GM12872 (cell line): ENCODE measurements around the gene KYAT1.

Experiments used
- TF ChIP-seq, protein P1 (sequence below): IDR thresholded peaks from 3 replicates; pipeline ENCODE4 v1.5.1; 2011; ENCODE audit warnings: low read depth, mild to moderate bottlenecking, low read length, moderate library complexity; ENCODE audit not compliant: insufficient read depth

The KYAT1 gene

DNA sequence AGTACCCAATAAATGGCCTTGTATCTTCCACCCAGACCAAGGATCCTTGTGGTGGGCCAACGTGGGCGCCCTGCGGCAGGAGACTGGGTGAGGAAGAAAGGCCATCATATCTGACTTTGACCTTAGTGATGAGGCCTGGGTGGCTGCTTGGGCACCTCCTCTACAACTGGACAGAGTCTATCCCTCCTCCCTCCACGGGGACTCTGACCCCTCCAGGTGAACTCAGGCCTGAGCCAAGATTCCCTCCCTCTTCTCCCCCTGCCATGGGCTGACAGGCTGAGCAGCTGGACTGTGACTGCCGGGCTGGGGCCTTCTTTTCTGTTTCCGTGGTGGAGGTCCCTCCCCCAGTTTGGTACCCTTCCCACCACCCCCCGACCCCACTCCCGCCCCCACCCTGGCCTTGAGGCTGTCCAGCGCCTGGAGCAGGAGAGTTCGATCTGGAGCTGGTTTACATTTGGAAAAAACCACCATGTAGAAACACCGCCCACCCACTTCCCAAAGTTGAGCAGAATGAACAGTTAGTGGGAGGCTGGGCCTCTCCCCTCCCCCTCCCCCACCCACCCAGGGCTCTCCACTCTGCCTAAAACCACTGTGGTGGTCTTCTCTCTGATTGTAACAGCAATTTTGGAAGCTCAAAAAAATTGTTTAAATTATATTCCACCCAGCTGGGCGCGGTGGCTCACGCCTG, 37.8 kb upstream of the KYAT1 start:
- TF ChIP-seq, protein P1, sequence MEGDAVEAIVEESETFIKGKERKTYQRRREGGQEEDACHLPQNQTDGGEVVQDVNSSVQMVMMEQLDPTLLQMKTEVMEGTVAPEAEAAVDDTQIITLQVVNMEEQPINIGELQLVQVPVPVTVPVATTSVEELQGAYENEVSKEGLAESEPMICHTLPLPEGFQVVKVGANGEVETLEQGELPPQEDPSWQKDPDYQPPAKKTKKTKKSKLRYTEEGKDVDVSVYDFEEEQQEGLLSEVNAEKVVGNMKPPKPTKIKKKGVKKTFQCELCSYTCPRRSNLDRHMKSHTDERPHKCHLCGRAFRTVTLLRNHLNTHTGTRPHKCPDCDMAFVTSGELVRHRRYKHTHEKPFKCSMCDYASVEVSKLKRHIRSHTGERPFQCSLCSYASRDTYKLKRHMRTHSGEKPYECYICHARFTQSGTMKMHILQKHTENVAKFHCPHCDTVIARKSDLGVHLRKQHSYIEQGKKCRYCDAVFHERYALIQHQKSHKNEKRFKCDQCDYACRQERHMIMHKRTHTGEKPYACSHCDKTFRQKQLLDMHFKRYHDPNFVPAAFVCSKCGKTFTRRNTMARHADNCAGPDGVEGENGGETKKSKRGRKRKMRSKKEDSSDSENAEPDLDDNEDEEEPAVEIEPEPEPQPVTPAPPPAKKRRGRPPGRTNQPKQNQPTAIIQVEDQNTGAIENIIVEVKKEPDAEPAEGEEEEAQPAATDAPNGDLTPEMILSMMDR: no peak

DNA sequence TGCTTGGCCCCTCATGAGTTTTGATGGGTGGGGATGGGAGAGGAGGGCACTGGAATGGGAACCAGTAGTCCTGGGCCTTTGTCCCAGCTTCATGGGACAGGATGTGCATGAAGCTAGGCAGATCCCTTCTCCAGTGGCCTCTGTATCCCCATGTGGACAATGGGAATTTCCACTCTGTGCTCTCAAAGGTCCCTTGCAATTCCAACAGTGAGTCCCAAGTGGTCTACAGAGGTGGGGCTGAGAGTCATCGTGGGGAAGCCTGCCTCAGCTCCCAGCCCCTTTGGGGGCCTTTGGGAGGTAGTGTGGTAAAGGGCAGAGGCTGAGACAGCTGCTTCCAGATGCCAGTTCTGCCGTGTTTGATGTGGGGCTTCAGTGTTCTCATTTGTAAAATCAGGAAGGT, 37.2 kb upstream of the KYAT1 start:
- TF ChIP-seq, protein P1: no peak

DNA sequence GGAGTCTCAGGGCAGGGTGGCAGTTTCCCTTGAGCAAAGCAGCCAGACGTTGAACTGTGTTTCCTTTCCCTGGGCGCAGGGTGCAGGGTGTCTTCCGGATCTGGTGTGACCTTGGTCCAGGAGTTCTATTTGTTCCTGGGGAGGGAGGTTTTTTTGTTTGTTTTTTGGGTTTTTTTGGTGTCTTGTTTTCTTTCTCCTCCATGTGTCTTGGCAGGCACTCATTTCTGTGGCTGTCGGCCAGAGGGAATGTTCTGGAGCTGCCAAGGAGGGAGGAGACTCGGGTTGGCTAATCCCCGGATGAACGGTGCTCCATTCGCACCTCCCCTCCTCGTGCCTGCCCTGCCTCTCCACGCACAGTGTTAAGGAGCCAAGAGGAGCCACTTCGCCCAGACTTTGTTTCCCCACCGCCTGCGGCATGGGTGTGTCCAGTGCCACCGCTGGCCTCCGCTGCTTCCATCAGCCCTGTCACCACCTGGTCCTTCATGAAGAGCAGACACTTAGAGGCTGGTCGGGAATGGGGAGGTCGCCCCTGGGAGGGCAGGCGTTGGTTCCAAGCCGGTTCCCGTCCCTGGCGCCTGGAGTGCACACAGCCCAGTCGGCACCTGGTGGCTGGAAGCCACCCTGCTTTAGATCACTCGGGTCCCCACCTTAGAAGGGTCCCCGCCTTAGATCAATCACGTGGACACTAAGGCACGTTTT, 35.5 kb upstream of the KYAT1 start:
- TF ChIP-seq, protein P1: no peak

DNA sequence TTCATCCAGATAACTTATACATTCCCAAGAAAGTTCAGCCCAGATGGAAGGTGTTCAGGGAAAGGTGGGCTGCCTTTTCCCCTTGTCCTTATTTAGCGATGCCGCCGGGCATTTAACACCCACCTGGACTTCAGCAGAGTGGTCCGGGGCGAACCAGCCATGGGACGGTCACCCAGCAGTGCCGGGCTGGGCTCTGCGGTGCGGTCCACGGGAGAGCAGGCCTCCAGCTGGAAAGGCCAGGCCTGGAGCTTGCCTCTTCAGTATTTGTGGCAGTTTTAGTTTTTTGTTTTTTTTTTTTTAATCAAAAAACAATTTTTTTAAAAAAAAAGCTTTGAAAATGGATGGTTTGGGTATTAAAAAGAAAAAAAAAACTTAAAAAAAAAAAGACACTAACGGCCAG, 35.0 kb upstream of the KYAT1 start:
- TF ChIP-seq, protein P1: no peak

DNA sequence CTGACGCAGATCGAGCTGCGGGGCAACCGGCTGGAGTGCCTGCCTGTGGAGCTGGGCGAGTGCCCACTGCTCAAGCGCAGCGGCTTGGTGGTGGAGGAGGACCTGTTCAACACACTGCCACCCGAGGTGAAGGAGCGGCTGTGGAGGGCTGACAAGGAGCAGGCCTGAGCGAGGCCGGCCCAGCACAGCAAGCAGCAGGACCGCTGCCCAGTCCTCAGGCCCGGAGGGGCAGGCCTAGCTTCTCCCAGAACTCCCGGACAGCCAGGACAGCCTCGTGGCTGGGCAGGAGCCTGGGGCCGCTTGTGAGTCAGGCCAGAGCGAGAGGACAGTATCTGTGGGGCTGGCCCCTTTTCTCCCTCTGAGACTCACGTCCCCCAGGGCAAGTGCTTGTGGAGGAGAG, 34.5 kb upstream of the KYAT1 start:
- TF ChIP-seq, protein P1: no peak

DNA sequence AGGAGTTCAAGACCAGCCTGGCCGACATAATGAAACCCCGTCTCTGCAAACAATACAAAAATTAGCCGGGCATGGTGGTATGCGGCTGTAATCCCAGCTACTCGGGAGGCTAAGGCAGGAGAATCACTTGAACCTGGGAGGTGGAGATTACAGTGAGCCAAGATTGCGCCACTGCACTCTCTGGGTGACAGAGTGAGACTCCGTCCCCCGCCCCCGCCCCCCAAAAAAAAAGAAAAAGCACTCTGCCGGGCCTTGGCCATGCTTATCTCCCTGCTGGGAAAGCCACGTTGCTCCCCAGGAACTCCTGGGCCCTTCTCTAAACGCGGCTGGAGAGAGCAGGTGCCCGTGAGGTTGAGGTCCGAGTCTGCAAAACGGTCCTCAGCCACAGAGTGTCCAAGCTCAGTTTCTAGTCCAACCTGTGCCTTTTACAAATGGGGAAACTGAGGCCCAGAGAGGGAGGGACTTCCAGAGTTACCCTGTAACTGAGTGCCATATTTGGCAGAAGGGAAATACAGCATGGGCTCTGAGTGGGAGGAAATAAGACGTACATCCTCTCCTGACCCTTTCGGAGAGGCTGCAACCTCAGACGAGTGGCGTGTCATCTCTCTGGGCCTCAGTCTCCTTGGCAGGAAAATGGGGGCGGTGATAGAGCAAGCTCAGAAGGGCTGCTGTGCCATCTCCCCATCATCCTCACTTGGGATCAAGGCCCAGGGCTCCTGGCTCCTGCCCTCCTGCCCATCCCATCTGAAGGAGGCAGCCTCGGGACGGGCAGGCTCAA, 32.4 kb upstream of the KYAT1 start:
- TF ChIP-seq, protein P1: no peak

DNA sequence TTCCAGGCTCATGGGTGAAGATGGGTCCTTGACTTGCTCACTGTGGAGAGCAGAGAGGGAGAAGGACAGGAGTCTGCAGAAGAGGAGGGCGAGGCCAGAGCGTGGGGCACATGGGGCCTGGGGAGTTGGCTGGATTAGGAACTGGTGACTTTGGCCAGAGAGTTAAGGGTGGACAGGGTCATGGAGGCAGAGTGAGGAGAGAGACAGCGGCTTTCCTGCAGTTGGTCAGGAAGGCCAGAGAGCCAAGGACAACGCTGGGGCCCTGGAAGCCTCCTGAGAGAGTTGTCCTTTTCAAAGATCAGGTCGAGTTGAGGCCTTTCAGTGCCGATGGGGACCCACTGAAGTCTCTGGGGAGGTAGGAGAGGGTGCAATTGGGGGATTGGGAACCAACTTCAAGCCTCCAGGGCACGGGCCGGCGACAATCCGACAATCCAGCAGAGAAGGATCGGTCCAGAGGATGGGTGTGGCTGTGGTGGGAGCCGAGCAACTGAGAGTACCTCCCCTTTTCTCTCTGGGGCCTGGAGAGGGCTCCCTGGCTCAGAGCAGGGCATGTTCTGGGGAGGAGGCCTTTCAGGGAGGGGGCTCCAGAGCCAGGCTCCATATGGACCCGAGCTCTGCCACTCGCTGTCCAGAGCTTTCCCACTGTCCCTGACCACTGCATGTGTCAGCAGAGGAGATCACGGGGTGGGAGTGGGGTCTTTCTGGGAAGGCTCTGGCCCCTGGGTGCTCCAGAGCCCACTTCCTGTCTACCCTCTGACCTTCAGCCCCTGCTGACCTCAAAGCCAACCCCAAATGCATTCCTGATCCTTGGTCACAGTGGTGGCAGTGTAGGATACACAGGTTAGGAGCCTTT, 31.5 kb upstream of the KYAT1 start:
- TF ChIP-seq, protein P1: no peak
